Gastrocnemius medialis (tissue), 4 donors: ENCODE measurements around the gene DAGLA.

ENCODE experiments used
- POLR2A ChIP-seq, 2 donors: fragments of 450-650 bp; IDR thresholded peaks; one replicate each; pipeline ENCODE4 v1.6.1; 2017; ENCODE audit warnings: antibody characterized with exemption in 2 of 2, mild to moderate bottlenecking in 2 of 2, moderate library complexity in 2 of 2
- TF ChIP-seq, protein P1 (sequence below), 5 experiments: fragments of 450-650 bp in 3 of 5; fragments of 200-600 bp in 2 of 5; sonication (generic) in 2 of 5; IDR thresholded peaks in 4 of 5; conservative IDR thresholded peaks in 1 of 5; 1 replicate in 4 of 5; 2 replicates in 1 of 5; pipeline ENCODE4 v1.5.1; 2016 to 2019; ENCODE audit warnings: antibody characterized with exemption in 5 of 5, mild to moderate bottlenecking in 3 of 5, moderate library complexity in 3 of 5

DNA sequence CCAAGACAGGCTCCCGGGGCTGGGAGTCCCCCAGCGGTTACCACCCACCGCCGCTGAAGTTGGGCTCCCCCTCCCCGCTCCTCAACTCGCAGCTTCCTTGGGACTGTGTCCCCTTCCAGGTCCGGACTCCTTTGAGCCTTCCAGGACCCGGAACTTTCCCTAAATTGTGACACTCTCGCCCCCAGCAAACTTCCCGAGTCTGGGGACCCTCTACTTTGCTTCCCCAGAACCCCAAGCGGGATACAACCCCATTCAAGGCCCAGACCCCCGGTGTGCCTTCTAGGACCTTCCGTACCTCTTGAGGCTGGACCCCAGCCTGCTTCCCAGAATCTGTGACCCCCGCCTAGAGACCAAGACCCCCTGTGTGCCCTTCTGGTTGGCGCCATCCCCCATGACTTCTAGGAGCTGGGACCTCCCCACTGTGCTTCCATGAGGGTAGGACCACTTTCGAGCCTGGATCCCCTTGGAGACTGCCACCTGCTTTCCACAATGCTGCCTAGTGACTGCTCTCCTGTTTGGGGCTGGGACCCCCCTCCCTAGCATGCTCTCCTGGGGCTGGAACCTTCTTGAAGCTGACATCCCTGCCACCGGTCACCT, 72.8 kb downstream of the DAGLA start:
- TF ChIP-seq, protein P1, sequence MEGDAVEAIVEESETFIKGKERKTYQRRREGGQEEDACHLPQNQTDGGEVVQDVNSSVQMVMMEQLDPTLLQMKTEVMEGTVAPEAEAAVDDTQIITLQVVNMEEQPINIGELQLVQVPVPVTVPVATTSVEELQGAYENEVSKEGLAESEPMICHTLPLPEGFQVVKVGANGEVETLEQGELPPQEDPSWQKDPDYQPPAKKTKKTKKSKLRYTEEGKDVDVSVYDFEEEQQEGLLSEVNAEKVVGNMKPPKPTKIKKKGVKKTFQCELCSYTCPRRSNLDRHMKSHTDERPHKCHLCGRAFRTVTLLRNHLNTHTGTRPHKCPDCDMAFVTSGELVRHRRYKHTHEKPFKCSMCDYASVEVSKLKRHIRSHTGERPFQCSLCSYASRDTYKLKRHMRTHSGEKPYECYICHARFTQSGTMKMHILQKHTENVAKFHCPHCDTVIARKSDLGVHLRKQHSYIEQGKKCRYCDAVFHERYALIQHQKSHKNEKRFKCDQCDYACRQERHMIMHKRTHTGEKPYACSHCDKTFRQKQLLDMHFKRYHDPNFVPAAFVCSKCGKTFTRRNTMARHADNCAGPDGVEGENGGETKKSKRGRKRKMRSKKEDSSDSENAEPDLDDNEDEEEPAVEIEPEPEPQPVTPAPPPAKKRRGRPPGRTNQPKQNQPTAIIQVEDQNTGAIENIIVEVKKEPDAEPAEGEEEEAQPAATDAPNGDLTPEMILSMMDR (IDR thresholded peaks at IDR 0.05 in 4 of 5, conservative IDR thresholded peaks at IDR 0.05 in 1 of 5): no peak
- TF ChIP-seq POLR2A (IDR thresholded peaks at IDR 0.05): no peak
